Gastroesophageal sphincter (tissue), 4 donors: ENCODE data around the gene PSMG1. TPM values are rescaled to one million over a fixed set of nuclear protein-coding genes. Genes with fewer than 3 reads are reported as not detected.
A peak's percentile ranks its signal among the peaks of the same experiment; 100 is the strongest.

Experiments used
- ATAC-seq: fragments of 150-250 bp; one replicate; pipeline ENCODE4 v1.9.1; 2016; ENCODE audit warnings: mild to moderate bottlenecking, moderate library complexity
- H3K27ac ChIP-seq, 4 donors: fragments of 200-600 bp; sonication (generic) in 3 of 4; 1 replicate in 3 of 4; 2 replicates in 1 of 4; pipeline ENCODE4 v1.5.1; 2016 to 2019
- H3K27me3 ChIP-seq: fragments of 200-600 bp; sonication (generic); one replicate; pipeline ENCODE4 v1.5.1; 2019
- H3K36me3 ChIP-seq, 2 donors: fragments of 200-600 bp; sonication (generic); one replicate each; pipeline ENCODE4 v1.5.1; 2019; ENCODE audit warnings: control low read depth in 1 of 2
- H3K4me1 ChIP-seq, 3 donors: fragments of 200-600 bp; sonication (generic); 1 replicate in 2 of 3; 2 replicates in 1 of 3; pipeline ENCODE4 v1.5.1; 2016 to 2019; ENCODE audit warnings: control low read depth in 2 of 3
- H3K4me3 ChIP-seq, 2 donors: fragments of 200-600 bp; sonication (generic); one replicate each; pipeline ENCODE4 v1.5.1; 2019; ENCODE audit warnings: mild to moderate bottlenecking in 1 of 2, moderate library complexity in 1 of 2
- H3K9me3 ChIP-seq, 3 donors: fragments of 200-600 bp; sonication (generic); one replicate each; pipeline ENCODE4 v1.5.1; 2017 to 2019; ENCODE audit warnings: control low read depth in 2 of 3
- CTCF ChIP-seq, 4 experiments: fragments of 200-600 bp in 2 of 4; fragments of 450-650 bp in 2 of 4; sonication (generic) in 1 of 4; IDR thresholded peaks; one replicate each; pipeline ENCODE4 v1.5.1; 2017 to 2019; ENCODE audit warnings: antibody characterized with exemption in 4 of 4, mild to moderate bottlenecking in 2 of 4, moderate library complexity in 2 of 4
- EP300 ChIP-seq: sonication (generic); formaldehyde crosslinking; IDR thresholded peaks from one replicate; pipeline ENCODE4 v1.6.1; 2017; ENCODE audit warnings: antibody characterized with exemption, mild to moderate bottlenecking
- POLR2A ChIP-seq, 2 donors: fragments of 450-650 bp; IDR thresholded peaks; one replicate each; pipeline ENCODE4 v1.6.1; 2017; ENCODE audit warnings: antibody characterized with exemption in 2 of 2, mild to moderate bottlenecking in 2 of 2, moderate library complexity in 1 of 2
- POLR2AphosphoS5 ChIP-seq: sonication (generic); formaldehyde crosslinking; IDR thresholded peaks from one replicate; pipeline ENCODE4 v1.6.1; 2017; ENCODE audit warnings: antibody characterized with exemption
- WGBS, 2 donors: methylation state at CpG; one replicate each; pipeline ENCODE4 v1.1.5; 2018; ENCODE audit warnings: low coverage in 1 of 2; 5-methylcytosine and 5-hydroxymethylcytosine counted together
- total RNA-seq, 4 donors: library from RNA; depleted of rRNA; stranded (reverse); fragments of >200 nt; gene quantifications; one replicate each; pipeline ENCODE4 v1.1.0, GENCODE V29; 2016

PSMG1 gene
- total RNA-seq, 4 donors from 2014 or later, result 19.0 to 33.7 (median 30.4) TPM

GRCh38 chr21:39204134-39204533, 20.9 kb upstream of the PSMG1 start:
- peak in 2 of 4 experiments; percentile 9 to 21 for TF ChIP-seq CTCF (IDR thresholded peaks at IDR 0.05)
- no peak for TF ChIP-seq POLR2A (IDR thresholded peaks at IDR 0.05)
- TF ChIP-seq EP300, result no peak
- no peak for TF ChIP-seq POLR2AphosphoS5
- Histone ChIP-seq H3K4me3 (no peak overlapping the region), H3K27ac (no peak overlapping the region), H3K36me3 (peaks cover 2 to 93% of the 10 kb centered on the region in 2 donors), H3K9me3 (no peaks in the 10 kb centered on the region), H3K27me3 (no peaks in the 10 kb centered on the region), H3K4me1 (peaks cover 0 to 15% (median 0%) of the 10 kb centered on the region in 3 donors)
- 88 to 100% methylated on average over 1 of the region's 1 CpG for WGBS, 2 donors
- no peak for ATAC-seq

DNA sequence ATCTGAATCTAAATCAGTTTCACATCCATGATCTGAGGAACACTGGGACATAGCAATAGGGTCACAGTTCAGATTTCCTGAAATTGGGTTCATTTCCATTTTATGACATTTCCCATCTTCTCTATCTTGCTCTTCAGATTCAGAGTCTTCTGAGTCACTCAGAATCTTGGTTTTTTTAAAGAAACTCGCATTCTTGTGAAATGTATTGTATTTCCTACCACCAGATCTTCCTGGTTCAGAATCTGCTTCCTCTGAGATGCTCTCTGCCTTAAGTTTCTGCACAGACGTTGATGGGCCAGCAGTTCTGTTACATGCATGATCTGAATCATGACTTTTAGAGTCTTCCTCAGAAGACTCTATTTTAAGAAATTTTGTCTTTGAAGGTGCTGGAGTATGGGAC, 15.5 kb upstream of the PSMG1 start:
- no peak overlapping the region for H3K4me3 ChIP-seq
- no peaks in the 10 kb centered on the region for H3K9me3 ChIP-seq
- H3K36me3 ChIP-seq, result peaks cover 14 to 96% of the 10 kb centered on the region in 2 donors
- 44 to 100% methylated on average over 1 of the region's 2 CpGs for WGBS, 2 donors
- peaks cover 0 to 9% (median 0%) of the 10 kb centered on the region in 3 donors for H3K4me1 ChIP-seq
- no peak for TF ChIP-seq EP300
- TF ChIP-seq CTCF (IDR thresholded peaks at IDR 0.05), result no peak
- no peak for TF ChIP-seq POLR2AphosphoS5
- TF ChIP-seq POLR2A (IDR thresholded peaks at IDR 0.05), result no peak
- no peaks in the 10 kb centered on the region for H3K27me3 ChIP-seq
- no peak for ATAC-seq
- H3K27ac ChIP-seq, result no peak overlapping the region

GRCh38 chr21:39197448-39198233, 14.4 kb upstream of the PSMG1 start:
- WGBS, 2 donors, result 89 to 91% methylated on average over 5 of the region's 5 CpGs
- no peak for TF ChIP-seq POLR2A (IDR thresholded peaks at IDR 0.05)
- no peaks in the 10 kb centered on the region for H3K9me3 ChIP-seq
- no peak overlapping the region for H3K27ac ChIP-seq
- no peak for ATAC-seq
- H3K4me1 ChIP-seq, result peaks cover 0 to 9% (median 0%) of the 10 kb centered on the region in 3 donors
- H3K27me3 ChIP-seq, result no peaks in the 10 kb centered on the region
- no peak overlapping the region for H3K4me3 ChIP-seq
- peaks cover 14 to 91% of the 10 kb centered on the region in 2 donors for H3K36me3 ChIP-seq

GRCh38 chr21:39196838-39197237, 13.6 kb upstream of the PSMG1 start:
- Histone ChIP-seq H3K36me3 (peaks cover 12 to 83% of the 10 kb centered on the region in 2 donors), H3K27me3 (no peaks in the 10 kb centered on the region), H3K4me3 (no peak overlapping the region), H3K4me1 (peaks cover 0 to 9% (median 0%) of the 10 kb centered on the region in 3 donors), H3K9me3 (no peaks in the 10 kb centered on the region), H3K27ac (no peak overlapping the region)
- TF ChIP-seq CTCF (IDR thresholded peaks at IDR 0.05) (no peak), POLR2A (IDR thresholded peaks at IDR 0.05) (no peak), POLR2AphosphoS5 (no peak), EP300 (no peak)
- no peak for ATAC-seq
- WGBS, 2 donors, result 100% methylated on average over 1 of the region's 1 CpG

- TF ChIP-seq POLR2AphosphoS5 (no peak), POLR2A (IDR thresholded peaks at IDR 0.05) (no peak), CTCF (IDR thresholded peaks at IDR 0.05) (no peak)
- no peak overlapping the region for H3K4me3 ChIP-seq
- 74 to 89% methylated on average over 7 of the region's 7 CpGs for WGBS, 2 donors
- no peaks in the 10 kb centered on the region for H3K27me3 ChIP-seq
- H3K36me3 ChIP-seq, result peaks cover 12 to 80% of the 10 kb centered on the region in 2 donors
- peaks cover 0 to 8% (median 0%) of the 10 kb centered on the region in 3 donors for H3K4me1 ChIP-seq
- ATAC-seq, result no peak
- H3K9me3 ChIP-seq, result no peaks in the 10 kb centered on the region
- H3K27ac ChIP-seq, result no peak overlapping the region
Measured at GRCh38 chr21:39196310-39196709, 13.1 kb upstream of the PSMG1 start.
